A673 (cell line): Measurements from ENCODE around the gene AP2A1.

Source experiments
- CTCF ChIP-seq: fragments of 300-800, 200-600 bp; sonication (generic); conservative IDR thresholded peaks from 2 replicates; pipeline ENCODE4 v1.5.1; 2017; ENCODE audit warnings: low read depth, mild to moderate bottlenecking, antibody characterized with exemption, low read length, moderate library complexity, mixed read lengths
- EZH2 ChIP-seq: fragments of 200-600 bp; sonication (generic); IDR thresholded peaks from 2 replicates; pipeline ENCODE4 v1.6.1; 2017; ENCODE audit warnings: borderline replicate concordance, low read depth, mild to moderate bottlenecking, mixed read lengths, antibody characterized with exemption, low read length; ENCODE audit not compliant: poor library complexity, severe bottlenecking

GRCh38 chr19:49766930-49767299 is at the start of gene AP2A1:
- TF ChIP-seq CTCF (no peak), EZH2 (no peak)
